C4-2B (cell line): ENCODE results near the gene PTPRN2.
"Not testable (repeated sequence)": the region's sequence is repeated elsewhere in the genome, so short reads cannot be mapped to it uniquely, and the experiment has no call there.

Experiments used
- ZFX ChIP-seq: fragments of 450-650 bp; IDR thresholded peaks from 2 replicates; pipeline ENCODE4 v1.6.1; 2017
- TF ChIP-seq, protein P1 (sequence below): fragments of 450-650 bp; conservative IDR thresholded peaks from 2 replicates; pipeline ENCODE4 v1.5.1; 2017; ENCODE audit warnings: mild to moderate bottlenecking

DNA sequence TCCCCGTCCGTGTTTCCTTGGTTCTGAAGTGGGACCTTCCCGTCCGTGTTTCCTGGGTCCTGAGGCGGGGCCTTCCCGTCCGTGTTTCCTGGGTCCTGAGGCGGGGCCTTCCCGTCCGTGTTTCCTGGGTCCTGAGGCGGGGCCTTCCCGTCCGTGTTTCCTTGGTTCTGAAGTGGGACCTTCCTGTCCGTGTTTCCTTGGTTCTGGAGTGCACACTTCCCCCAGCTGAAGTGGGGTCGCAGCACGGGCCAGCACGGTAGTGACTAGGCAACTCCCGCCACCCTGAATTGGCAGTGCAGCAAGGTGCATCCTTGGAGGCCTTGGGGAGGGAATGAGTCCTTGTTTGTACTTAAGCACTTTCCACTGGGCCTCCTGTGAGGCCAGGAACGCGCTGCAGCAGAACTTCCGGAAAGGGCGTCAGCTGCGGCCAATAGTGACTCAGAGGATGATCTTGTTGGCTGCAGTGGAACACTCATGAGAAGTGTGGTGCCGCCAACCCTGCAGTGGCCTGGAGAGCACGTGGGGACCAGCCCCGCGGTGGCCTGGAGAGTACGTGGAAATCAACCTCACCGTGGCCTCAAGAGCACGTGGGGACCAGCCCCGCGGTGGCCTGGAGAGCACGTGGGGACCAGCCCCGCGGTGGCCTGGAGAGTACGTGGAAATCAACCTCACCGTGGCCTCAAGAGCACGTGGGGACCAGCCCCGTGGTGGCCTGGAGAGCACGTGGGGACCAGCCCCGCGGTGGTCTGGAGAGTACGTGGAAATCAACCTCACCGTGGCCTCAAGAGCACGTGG, 685.6 kb downstream of the PTPRN2 start:
- TF ChIP-seq, protein P1, sequence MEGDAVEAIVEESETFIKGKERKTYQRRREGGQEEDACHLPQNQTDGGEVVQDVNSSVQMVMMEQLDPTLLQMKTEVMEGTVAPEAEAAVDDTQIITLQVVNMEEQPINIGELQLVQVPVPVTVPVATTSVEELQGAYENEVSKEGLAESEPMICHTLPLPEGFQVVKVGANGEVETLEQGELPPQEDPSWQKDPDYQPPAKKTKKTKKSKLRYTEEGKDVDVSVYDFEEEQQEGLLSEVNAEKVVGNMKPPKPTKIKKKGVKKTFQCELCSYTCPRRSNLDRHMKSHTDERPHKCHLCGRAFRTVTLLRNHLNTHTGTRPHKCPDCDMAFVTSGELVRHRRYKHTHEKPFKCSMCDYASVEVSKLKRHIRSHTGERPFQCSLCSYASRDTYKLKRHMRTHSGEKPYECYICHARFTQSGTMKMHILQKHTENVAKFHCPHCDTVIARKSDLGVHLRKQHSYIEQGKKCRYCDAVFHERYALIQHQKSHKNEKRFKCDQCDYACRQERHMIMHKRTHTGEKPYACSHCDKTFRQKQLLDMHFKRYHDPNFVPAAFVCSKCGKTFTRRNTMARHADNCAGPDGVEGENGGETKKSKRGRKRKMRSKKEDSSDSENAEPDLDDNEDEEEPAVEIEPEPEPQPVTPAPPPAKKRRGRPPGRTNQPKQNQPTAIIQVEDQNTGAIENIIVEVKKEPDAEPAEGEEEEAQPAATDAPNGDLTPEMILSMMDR: not testable (repeated sequence)
- not testable (repeated sequence) for TF ChIP-seq ZFX
